ENCODE results near the gene RALGPS1. TPM values are rescaled to one million over a fixed set of nuclear protein-coding genes. Genes with fewer than 3 reads are reported as not detected.

RALGPS1 gene
- total and polyA plus RNA-seq, 10 donors: 2.5 to 27.3 (median 14.1) TPM

DNA sequence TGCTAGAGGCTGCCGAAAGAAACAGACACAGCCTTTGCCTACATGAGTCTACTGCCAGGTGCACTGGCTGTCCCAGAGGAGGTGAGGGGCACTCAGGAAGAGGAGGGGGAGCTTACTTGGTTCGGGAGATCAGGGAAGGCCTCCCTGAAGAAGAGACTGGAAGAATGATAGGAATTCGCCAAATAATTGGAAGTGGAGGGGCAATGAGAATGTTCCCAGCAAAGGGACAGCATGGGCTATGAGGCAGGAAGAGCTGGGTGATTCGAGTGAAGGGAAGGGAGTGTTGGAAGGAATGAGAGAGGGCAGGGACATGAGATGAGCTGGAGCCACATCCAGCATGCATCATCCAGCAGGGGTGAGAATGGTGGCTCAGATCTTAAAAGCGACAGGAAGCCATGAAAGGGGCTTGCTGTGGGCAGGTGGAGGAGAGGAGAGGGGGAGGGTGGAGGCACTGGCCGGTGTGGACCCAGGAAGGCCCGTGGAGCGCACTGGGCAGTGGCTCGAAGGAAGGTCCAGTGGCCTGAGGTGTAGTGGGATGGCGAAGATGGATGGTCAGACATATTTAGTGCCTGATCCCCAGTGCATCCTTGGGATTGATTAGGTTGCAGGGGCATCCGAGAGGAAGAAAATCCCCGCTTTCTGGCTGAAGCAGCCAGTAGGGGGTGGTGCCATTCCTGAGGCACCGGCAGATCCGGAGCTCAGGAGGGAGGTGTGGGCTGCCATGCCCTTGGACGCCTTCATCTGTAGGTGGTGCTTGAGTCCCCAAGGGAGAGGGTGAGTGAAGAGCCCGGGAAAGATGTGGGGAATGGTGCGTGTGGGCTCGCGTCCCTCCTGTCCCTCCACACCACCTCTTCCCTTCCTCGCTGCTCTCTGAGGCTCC lies 296.5 kb downstream of the RALGPS1 start:
- Histone ChIP-seq H3K36me3 (no peaks in the 10 kb centered on the region), H3K27me3 (replicated peaks in 1 of 7) (no peaks in the 10 kb centered on the region), H3K9me3 (no peaks in the 10 kb centered on the region), H3K27ac (no peak overlapping the region), H3K4me1 (no peaks in the 10 kb centered on the region), H3K4me3 (no peak overlapping the region)
- 83 to 93% (median 89%) methylated on average over 18 to 20 of the region's 20 CpGs for WGBS, 5 donors
- DNase-seq: no peak
- intact Hi-C loops (cut with DNase I; ENCODE audit: low total_unique reads): no loop called here
- TF ChIP-seq POLR2A (IDR thresholded peaks at IDR 0.05) (no peak), POLR2AphosphoS5 (IDR thresholded peaks at IDR 0.05) (no peak)
- TF ChIP-seq, protein P1, sequence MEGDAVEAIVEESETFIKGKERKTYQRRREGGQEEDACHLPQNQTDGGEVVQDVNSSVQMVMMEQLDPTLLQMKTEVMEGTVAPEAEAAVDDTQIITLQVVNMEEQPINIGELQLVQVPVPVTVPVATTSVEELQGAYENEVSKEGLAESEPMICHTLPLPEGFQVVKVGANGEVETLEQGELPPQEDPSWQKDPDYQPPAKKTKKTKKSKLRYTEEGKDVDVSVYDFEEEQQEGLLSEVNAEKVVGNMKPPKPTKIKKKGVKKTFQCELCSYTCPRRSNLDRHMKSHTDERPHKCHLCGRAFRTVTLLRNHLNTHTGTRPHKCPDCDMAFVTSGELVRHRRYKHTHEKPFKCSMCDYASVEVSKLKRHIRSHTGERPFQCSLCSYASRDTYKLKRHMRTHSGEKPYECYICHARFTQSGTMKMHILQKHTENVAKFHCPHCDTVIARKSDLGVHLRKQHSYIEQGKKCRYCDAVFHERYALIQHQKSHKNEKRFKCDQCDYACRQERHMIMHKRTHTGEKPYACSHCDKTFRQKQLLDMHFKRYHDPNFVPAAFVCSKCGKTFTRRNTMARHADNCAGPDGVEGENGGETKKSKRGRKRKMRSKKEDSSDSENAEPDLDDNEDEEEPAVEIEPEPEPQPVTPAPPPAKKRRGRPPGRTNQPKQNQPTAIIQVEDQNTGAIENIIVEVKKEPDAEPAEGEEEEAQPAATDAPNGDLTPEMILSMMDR (IDR thresholded peaks at IDR 0.05 in 8 of 11, conservative IDR thresholded peaks at IDR 0.05 in 3 of 11): no peak

DNA sequence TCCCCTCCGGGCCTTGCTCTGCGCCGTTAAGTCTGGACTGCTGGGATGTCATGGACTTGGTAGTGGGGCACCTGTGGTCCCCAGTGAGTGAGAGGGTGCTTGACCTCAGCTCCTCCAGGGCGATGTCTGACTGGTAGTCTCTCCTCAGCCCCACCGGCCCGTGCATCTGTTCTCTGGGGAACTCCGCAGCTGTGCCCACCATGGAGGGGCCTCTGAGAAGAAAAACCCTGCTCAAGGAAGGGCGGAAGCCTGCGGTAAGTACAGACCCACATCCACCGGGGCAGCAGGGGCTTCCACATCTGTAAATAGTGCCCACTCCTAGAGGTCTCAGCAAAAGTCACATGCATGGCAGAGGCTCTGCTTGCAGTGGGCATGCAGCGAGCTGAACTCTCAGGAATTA lies 297.4 kb downstream of the RALGPS1 start:
- H3K27me3 ChIP-seq (replicated peaks in 1 of 7): no peaks in the 10 kb centered on the region
- no peaks in the 10 kb centered on the region for H3K36me3 ChIP-seq
- DNase-seq: no peak
- H3K4me3 ChIP-seq: no peak overlapping the region
- no peaks in the 10 kb centered on the region for H3K9me3 ChIP-seq
- TF ChIP-seq, protein P1 (IDR thresholded peaks at IDR 0.05 in 8 of 11, conservative IDR thresholded peaks at IDR 0.05 in 3 of 11): no peak
- TF ChIP-seq POLR2AphosphoS5 (IDR thresholded peaks at IDR 0.05): no peak
- no peak for TF ChIP-seq POLR2A (IDR thresholded peaks at IDR 0.05)
- no peaks in the 10 kb centered on the region for H3K4me1 ChIP-seq
- no peak overlapping the region for H3K27ac ChIP-seq
- intact Hi-C loops (cut with DNase I; ENCODE audit: low total_unique reads): no loop called here
- 90 to 95% (median 93%) methylated on average over 8 to 11 of the region's 11 CpGs for WGBS, 5 donors

DNA sequence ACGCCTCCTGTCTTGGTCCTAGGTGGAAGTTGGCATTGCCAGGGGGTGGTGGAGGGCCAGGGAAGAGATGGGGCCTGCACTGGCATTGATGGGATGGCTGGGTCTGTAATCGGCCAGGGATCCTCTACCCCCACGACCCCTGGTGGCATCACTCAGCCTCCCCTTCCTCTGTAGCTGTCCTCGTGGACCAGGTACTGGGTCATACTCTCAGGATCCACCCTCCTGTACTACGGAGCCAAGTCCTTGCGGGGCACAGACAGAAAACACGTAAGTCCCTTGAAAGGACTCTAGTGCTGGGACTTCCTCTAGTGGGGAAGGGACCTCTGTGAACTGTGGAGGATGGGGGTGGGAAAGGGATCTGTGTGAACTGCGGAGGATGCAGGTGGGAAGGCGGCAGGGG lies 297.9 kb downstream of the RALGPS1 start:
- DNase-seq: no peak
- intact Hi-C loops (cut with DNase I; ENCODE audit: low total_unique reads): no loop called here
- WGBS, 5 donors: 83 to 88% (median 85%) methylated on average over 9 of the region's 9 CpGs
- no peaks in the 10 kb centered on the region for H3K27me3 ChIP-seq (replicated peaks in 1 of 7)
- no peaks in the 10 kb centered on the region for H3K9me3 ChIP-seq
- H3K4me1 ChIP-seq: no peaks in the 10 kb centered on the region
- H3K4me3 ChIP-seq: no peak overlapping the region
- H3K27ac ChIP-seq: no peak overlapping the region
- TF ChIP-seq, protein P1 (IDR thresholded peaks at IDR 0.05 in 8 of 11, conservative IDR thresholded peaks at IDR 0.05 in 3 of 11): no peak
- TF ChIP-seq POLR2A (IDR thresholded peaks at IDR 0.05) (no peak), POLR2AphosphoS5 (IDR thresholded peaks at IDR 0.05) (no peak)
- no peaks in the 10 kb centered on the region for H3K36me3 ChIP-seq

DNA sequence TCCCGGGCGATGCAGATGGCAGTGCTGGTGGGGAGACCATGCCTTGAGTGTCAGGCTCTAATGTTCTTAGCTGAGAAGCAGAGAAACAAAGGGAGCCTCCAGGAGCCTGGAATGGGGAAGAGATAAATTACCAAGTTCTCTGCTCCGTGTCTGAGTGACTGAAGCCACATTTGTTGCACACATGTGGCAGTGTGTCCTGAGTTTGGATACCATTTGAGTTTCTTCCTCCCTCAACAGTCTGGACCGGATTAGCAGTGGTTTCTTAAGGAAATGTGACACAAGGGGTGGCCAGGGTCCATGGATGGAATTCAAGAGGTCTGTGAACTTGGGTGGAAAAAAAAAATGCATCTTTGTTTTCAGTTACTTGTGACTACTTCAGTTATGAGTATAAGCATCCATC lies 299.3 kb downstream of the RALGPS1 start:
- DNase-seq: no peak
- TF ChIP-seq POLR2A (IDR thresholded peaks at IDR 0.05) (no peak), POLR2AphosphoS5 (IDR thresholded peaks at IDR 0.05) (no peak)
- TF ChIP-seq, protein P1 (IDR thresholded peaks at IDR 0.05 in 8 of 11, conservative IDR thresholded peaks at IDR 0.05 in 3 of 11): no peak
- Histone ChIP-seq H3K4me3 (no peak overlapping the region), H3K27ac (no peak overlapping the region), H3K27me3 (replicated peaks in 1 of 7) (no peaks in the 10 kb centered on the region), H3K4me1 (no peaks in the 10 kb centered on the region), H3K9me3 (no peaks in the 10 kb centered on the region), H3K36me3 (no peaks in the 10 kb centered on the region)
- intact Hi-C loops (cut with DNase I; ENCODE audit: low total_unique reads): no loop called here
- WGBS, 5 donors: 67 to 82% (median 75%) methylated on average over 4 of the region's 4 CpGs
